GM19025 (cell line): ENCODE results near the gene SH3PXD2A.

Experiments used
- ATAC-seq: cut with Tn5 transposase; IDR thresholded peaks from one replicate; pipeline ENCODE4 v1.9.1; 2021; ENCODE audit warnings: mild to moderate bottlenecking, low read depth, moderate library complexity; ENCODE audit not compliant: unreplicated experiment

Gene SH3PXD2A

GRCh38 chr10:103660364-103661197 lies 194.8 kb downstream of the SH3PXD2A start:
- peak; percentile 14 for ATAC-seq

DNA sequence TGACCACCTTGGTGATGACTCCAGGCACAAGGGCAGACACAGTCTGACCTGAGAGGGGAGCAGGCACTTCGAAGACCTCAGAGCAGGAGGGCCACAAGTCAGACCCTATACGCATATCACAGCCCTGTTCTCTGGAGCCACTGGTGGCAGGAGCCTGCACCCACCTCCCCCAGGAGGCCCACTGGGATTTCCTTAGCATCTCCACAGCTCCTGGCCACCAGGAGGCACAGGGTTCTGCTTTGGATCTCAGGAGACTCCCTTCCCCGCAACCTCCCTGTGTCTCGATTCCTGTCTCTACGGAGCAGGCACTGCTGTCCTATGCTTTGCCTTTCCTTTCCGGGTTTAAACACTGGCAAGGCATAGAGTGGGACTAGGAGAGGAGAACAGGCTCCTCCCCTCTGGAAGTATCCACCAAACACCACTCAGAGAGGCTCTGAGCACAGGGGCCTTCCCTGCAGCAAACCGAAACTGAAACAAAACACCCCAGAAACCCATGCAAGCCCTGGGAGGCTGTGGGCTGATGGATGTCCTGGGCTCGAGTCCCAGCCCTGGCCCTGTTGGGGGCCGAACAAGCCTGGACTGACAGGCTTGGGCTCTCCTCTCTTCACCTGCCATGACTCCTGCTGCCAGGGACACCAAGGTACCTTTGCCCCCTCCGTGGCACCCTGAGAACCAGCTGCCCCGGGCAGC lies 195.6 kb downstream of the SH3PXD2A start:
- peak; percentile 82 for ATAC-seq

DNA sequence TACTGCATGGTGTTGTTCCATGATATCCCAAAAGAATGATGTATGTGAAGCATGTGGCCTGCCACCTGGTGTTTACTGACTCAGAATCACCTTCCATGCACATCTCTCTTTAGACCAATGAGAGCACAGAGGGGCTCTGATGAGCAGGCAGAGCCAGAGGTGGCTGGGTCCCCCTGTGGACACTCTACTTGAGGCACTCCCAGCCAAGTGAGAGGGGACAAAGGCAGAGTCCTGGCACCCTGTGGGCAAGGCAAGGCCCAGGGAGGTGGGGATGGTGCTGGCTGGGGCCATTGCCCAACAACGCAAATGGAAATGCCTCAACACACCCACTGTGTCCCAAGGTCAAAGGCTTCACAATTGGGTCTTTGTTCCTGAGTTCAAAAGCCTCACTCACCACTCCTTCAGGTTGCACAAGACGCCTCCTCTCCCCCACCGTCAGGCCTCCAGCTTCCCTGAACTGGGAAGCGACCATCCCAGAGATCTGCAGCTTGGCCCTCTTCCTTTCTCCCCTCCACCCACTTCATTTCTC lies 197.3 kb downstream of the SH3PXD2A start:
- no peak for ATAC-seq

- no peak for ATAC-seq
Observed at GRCh38 chr10:103657061-103657591, 198.2 kb downstream of the SH3PXD2A start.

DNA sequence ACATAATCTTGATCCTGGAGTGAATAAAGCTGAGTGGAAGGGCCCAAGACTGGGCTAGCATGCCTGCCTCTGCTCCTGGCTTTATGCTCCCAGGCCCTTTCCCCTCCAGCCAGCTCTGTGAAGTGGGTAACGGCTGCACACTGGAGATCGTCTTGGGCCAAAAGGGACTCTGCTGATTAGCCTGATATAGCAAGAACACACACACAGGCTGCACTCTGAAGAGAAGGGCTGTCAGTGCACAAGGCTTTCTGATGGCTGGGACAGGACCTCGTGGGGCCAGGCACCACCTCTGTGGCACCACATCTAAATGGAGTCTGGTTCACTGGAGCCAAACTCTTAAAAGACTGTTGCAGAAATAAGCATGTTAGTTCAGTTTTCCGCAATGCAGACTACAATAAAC lies 200.5 kb downstream of the SH3PXD2A start:
- ATAC-seq: no peak

DNA sequence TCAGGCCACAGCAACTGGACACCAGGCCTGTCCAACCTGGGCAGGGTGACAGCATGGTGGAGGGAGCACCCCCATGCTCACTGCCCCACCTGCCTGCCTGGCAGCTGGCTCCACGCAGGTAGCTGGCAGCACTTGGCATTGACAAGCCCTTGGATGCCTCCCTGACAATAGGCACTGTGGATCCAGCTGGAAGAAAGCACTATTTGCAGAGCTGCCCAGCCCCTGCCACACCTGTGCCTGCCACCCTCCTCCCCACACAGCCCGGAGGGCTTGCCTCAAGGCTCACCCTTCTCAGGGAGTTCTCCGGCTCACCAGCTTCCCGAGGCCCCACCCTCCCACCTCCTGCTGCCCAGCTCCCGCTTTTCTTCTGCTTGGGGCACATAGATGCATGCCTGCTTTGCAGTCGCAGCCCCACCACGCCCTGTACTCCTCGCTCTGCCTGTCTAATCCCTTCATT lies 201.8 kb downstream of the SH3PXD2A start:
- no peak for ATAC-seq

DNA sequence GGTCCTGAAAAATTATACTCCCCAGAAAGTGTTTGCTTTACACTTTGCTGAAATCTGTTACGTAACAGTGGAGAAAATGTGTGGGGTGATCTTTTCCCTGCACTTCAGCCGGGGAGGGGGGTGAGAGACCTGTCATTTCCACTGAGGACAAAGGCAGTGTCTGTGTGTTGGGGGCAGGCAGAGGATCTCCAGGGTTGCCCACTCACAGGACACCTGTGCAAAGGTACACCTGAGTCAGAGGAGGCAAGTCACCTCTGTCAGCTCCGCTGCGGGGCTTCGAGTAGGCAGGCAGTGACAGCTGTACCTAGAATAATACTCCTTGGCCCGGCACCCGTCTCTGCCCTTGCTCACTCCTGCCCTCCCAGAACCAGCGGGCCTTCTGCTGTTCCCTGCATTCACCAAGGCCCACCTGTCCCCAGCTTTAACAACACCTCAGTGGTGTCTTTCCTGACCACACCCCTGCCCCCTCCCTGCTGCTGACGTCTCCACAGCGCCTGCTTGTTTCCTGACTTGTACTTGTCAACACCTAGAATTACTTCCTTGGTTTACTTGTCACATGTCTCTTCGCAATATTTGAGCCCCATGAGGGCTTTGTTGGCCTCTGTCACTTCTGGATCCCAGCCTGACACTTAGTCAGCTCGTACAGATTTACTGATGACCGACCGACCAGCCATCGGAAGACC lies 202.6 kb downstream of the SH3PXD2A start:
- ATAC-seq: no peak

GRCh38 chr10:103651783-103652476 lies 203.4 kb downstream of the SH3PXD2A start:
- ATAC-seq: no peak

- ATAC-seq: no peak
Observed at GRCh38 chr10:103651333-103651732, 204.0 kb downstream of the SH3PXD2A start.

- no peak for ATAC-seq
Observed at GRCh38 chr10:103649654-103650423, 205.5 kb downstream of the SH3PXD2A start.

DNA sequence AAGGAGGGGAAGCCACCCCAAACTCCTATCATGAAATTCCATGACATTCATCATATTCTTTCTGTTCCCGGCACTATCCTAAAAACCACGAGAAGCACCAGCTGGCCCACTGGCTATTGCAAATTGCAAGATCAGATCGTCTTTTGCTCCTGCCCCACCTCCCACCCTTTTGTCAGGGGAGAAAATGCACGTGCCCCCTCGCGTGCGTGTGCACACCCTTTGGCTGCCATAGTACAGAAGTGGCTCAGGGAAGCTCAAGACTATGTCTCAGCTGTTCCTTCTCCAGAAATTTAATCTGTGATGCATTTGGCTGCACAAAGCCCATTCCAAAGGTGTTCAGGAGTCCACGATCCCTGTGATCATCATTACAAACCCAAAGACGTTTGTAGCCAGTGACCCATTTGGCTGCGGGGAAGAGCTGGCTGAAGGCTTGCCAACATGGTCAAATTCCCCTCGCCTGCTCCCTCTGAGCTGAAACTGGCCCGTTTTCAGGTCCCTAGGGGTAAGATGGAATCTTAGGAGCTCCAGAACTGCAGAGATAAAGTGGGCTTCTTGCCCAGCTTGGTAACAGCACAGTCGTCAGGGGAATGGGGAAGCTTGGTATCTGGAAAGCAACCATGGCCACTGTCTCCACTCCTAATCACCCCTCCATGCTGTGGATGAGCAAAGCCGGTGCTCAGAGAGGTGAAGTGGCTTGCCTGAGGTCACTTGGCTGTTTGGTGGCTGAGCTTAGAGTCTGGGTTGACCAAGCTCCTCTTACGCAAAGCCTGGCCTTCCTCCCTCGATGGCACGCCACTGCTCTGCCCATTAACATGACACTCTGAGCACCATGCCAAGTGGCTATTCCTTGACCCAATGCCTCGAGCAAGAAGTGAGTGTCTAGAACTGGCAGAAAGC lies 206.5 kb downstream of the SH3PXD2A start:
- ATAC-seq: no peak

DNA sequence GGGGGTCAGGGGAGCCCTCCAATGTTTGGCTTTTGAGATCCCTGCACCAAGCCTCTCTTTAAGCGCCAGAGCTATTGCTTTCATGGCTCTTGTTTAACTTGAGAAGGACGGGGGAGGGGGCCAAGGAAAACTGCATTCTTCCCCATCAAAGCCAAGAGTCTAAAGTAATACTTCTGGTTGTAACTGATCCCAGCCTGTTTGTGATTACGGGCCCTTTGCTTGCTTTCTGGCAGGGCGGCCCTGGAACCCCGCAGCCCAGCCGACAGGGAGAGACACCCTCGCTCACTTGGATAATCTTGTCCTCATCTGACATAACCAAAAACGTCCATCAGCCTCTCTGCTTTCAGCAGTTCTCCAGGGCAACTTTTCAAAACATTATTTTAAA lies 207.1 kb downstream of the SH3PXD2A start:
- ATAC-seq: no peak

GRCh38 chr10:103646304-103646703 lies 209.1 kb downstream of the SH3PXD2A start:
- ATAC-seq: no peak

DNA sequence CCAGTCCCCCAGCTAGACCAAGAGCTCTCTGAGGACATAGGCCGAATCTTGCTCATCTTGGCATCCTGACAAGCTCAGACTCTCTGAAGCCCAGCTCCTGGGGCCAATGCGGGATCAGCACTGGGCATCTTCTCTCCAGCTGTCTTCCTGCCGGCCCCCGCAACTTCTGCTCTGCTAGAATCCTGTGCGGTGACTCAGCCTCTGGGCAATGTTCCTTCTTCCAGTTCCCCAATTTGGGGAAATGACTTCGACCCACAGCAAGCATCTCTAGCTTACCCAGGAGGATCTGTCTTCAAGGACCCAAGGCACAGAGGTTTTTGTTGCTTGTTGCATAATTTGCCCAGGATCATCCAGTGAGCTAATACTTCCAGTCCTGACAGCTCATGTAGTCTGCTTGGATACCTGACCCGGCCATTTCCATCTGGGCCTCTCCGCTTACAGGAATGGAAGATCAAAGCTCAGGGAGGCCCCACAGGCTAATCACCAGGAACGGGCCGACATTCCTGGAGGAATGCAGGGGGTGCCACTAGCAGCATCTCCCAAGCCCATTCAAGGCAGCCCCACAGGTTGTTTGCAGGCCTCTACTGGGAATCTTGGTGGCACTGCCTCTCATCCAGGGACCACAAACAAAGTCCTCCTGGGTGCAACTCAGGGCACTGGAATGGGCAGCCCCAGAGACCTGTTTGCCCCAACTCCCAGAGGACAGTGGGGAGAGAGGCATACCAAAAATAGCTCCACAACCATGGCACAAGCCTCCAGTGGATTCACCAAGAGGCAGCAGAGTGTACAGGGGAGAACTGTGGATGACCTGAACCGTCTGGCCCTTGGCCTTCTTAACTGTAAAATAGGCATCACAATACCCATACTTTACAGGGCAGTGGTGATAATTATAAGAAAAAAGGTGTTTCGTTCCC lies 210.0 kb downstream of the SH3PXD2A start:
- ATAC-seq: no peak

GRCh38 chr10:103643381-103643780 lies 212.0 kb downstream of the SH3PXD2A start:
- ATAC-seq: no peak

GRCh38 chr10:103641326-103641725 lies 214.1 kb downstream of the SH3PXD2A start:
- ATAC-seq: no peak

- ATAC-seq: no peak
Observed at GRCh38 chr10:103640436-103641181, 214.8 kb downstream of the SH3PXD2A start.
